GM19468 (cell line): ENCODE results near the gene ZSWIM4.

Source experiments
- ATAC-seq: cut with Tn5 transposase; IDR thresholded peaks from one replicate; pipeline ENCODE4 v1.9.1; 2021; ENCODE audit warnings: mild to moderate bottlenecking, moderate library complexity, moderate number of reproducible peaks; ENCODE audit not compliant: unreplicated experiment; ENCODE audit errors: extremely low read depth

The ZSWIM4 gene

DNA sequence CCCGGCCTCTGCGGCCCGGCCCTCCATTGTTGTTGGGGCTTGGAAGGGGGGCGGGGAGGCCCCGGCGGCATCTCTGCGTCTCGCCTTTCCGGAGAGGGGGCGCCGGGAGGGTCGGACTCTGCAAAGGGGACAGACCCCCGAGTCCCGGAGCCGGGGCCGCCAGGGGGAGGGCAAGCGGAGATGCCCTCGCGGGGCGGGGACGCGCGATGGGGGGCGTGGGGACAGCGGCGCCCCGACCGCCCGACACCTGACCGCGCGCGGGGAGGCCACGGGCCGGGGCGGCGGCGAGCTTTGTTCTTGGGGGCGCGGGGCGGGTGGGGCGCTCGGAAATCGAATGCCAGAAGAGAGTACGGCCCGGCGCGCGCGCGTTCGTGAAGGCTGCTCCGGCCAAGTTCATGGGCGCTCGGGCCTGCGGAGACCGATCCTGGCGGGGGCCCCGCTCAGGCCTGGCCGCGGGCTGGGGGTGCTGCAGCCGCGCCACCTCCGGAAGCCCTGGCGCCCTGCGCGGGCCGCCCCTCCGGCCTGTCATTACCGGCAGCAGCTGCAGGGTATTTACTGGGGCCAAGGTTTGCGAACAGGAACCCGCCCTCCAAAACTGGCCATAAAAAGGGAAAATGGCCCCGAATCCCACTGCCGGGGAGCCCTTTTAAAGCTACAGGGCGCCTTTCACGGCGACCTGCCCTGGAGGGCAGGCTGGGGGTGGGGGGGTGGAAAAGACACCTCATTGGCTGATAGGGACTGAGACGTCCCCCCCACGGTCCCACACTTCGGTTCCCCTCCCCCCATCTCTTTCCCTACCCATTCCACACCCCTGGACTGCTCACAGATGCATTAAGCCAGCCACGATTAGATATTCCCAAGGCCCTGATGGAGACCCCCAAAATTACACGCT, 70.6 kb downstream of the ZSWIM4 start:
- ATAC-seq, result no peak

DNA sequence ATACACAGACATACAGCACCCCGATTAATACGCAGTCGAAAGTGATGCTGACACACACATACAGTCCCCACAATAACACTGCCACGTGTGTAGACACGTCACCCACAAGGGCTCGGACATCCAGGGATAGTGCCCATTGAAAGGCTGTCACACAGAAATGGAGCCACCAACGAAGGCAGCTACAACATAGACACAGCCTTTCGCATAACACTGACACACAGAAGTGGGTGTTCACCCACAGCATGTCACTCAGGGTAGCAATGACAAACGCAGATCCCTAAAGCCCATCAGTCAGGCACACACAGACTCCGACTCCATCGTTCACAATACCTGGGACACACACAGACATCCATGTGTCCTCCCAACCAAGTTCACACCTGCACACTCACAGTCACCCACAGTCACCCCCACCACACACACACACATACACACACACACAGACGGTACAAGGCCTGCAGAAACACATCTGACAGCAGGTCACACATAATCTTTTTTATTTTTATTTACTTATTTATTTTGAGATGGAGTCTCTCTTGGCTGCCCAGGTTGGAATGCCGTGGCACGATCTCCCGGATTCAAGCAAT, 71.3 kb downstream of the ZSWIM4 start:
- ATAC-seq, result no peak

DNA sequence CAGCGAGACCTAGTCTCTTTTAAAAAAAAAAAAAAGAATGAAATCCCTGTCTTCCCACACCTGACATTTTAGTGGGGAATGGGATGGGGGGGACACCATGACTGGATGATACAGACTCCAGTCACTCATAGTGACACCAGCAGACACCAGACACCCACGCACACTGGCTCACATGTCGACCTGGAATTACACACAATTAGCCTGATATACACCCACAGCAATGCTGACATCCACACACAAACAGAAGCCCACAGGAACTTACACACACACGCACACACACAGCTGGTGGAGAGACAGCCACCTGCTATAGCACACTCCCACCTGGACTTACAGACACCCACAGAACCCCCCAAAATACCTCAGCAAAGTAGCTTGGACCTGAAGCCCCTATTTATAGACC, 73.4 kb downstream of the ZSWIM4 start:
- no peak for ATAC-seq

DNA sequence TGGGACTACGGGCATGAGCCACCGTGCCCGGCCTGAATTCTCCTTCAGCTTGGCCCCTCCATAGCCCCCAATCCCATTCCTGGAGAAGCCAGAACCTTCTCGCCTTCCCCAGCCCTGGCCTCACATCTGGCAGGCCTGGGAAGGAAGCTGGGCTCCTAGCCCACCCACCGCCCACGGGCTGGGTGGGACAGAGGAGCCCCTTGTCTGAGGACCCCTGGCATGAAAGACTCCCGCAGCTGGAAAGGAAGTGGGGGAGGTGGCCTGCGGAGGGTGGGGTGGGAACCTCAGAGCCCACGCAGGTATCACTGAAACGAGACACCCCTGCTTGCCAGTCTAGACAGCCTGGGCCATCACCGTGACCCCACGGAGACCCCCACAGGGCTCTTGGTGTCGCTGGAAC, 74.0 kb downstream of the ZSWIM4 start:
- no peak for ATAC-seq

DNA sequence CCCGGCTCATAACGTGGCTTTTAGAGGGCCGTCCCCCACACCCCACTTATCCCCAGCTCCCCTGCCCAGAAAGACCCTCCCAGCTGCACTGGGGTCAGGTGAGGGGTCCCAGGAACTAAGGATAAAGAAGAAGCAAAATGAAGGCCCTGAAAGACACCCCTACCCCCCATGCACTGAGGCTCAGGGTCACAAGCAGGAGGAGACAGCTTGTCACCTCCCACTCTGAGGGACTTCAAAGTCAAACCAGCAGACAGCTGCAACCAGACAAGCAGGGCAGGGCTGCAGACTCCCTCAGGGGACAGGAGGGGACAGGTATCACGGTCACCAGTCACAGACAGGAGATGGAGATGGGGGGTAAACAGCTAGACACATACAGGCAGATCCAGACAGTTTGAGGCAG, 75.6 kb downstream of the ZSWIM4 start:
- ATAC-seq, result no peak

DNA sequence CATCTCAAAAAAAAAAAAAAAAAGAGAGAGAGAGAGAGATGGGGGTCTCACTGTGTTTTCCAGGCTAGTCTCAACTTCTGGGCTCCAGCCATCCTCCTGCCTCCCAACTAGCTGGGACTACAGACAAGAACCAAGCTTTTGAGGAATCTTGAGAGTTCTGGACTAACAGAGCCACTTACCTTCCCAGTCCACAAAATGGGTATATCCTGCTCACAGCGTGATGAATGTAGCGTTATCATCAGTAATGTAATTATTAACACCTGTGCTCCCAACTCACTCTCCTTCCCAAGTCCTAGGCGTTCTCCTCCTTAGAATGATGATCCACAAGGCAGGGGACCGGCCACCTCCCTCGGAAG, 77.1 kb downstream of the ZSWIM4 start:
- ATAC-seq, result no peak

DNA sequence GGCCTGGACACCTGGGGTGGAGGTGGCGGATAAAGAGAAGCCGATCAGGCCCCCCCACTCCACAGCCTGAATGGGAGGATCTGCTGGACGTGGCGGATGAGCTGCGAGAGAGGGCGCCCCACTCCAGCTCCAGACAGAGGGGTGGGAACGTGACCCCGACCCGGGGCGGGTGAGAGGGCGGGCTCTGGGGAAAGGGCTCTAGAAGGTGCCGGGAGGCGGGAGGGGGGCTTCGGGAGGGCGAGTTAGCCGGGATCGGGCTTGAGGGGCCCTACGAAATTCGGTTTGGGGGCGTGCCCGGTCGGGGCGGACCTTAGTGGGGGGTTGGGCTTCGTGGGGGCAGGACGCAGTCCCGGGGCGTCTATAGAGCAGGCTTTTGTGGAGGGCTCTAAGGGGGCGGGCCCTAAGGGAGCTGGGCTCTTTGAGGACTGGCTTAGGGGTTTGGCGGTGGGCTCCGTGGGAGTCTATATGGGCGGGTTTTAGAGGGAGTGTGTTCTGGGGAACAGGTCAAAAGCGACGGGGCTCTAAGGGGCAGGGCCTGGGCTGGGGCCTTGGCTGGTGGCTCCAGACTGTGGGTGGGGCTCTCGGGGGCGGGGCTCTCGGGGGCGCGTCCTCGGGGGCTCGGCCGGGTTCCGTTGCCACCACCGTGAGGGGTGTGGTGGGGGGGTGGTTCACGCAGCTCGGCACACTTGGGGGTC, 77.6 kb downstream of the ZSWIM4 start:
- no peak for ATAC-seq

DNA sequence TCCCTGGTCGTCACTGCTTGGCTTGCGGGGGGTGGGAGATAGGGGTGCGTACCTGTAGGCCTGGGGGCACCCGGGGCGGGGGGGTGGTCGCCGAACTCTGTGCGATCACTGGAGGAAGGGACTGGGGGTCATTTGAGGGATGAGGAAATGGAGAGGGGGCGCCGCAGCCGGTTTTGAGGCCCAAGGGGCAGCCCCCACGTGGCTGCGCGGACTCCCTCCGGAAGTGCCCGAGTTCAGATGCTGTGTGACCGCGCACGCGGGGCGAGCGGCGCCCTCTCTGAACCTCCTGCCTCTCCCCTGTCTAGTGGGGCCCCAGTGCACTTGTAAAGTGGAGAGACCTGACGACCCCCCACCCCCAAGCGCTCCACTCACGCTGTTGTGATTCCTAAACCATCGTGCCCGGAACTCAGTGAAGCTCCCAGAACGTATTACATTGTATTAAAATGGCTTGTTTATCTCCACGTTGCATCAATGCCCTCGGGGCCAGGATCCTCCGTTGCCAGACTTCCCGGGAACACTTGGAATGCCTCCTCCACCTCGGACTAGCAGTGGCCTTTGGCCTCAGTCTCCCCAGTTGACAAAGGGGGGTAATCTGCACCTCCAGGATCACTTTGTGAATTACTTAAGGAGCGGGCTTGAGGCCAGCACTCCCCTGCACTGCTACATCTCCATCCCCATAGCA, 78.7 kb downstream of the ZSWIM4 start:
- no peak for ATAC-seq

DNA sequence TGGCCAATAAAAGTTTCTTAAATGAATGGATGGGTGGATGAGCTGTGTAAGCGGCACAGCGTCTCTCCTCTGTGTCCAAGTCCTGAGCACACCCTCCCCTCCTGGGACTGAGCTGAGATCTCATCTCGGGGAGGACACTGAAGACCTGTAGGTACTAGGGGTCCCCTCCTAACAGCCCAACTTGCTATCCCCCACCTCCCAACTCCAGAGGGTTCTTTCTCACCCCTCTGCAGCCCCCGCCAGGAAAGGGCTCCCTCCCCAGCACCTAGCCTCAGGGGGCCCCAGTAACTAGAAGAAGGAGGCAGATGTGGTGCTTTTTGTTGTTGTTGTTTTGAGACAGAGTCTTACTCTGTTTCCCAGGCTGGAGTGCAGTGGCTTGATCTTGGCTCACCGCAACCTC, 80.6 kb downstream of the ZSWIM4 start:
- ATAC-seq, result no peak

DNA sequence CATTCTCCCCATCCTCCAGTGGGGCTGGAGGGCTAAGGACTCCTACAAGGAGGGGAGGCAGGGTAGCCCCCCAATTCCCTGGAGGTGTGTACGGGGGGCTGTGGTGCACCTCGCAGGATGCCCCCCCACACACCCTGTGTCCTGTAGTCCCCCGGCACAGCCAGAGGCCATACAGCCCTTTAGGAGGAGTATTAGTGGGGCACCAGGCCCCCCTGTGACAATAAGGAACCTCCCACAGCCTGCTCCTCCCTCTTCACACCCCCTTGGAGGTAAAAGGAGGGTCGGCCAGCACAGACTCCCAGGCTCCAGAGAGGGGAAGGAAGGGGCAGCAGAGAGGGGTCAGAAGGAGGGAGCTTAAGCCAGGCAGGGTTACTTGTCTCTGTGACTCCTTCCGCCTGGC, 81.6 kb downstream of the ZSWIM4 start, which contains the start of gene NANOS3:
NANOS3 (plus strand) TSS at position 301 of the 400 bp plus-strand sequence. CDS start 115 bp downstream, outside the sequence.
- no peak for ATAC-seq

DNA sequence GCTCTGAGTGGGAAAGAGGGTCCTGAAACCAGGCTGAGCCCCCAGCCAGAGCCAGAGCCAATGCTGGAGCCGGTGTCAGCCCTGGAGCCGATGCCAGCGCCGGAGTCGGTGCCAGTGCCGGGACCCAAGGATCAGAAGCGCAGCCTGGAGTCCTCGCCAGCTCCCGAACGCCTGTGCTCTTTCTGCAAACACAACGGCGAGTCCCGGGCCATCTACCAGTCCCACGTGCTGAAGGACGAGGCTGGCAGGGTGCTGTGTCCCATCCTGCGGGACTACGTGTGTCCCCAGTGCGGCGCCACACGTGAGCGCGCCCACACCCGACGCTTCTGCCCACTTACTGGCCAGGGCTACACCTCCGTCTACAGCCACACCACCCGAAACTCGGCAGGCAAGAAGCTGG, 82.1 kb downstream of the ZSWIM4 start:
- ATAC-seq, result no peak

DNA sequence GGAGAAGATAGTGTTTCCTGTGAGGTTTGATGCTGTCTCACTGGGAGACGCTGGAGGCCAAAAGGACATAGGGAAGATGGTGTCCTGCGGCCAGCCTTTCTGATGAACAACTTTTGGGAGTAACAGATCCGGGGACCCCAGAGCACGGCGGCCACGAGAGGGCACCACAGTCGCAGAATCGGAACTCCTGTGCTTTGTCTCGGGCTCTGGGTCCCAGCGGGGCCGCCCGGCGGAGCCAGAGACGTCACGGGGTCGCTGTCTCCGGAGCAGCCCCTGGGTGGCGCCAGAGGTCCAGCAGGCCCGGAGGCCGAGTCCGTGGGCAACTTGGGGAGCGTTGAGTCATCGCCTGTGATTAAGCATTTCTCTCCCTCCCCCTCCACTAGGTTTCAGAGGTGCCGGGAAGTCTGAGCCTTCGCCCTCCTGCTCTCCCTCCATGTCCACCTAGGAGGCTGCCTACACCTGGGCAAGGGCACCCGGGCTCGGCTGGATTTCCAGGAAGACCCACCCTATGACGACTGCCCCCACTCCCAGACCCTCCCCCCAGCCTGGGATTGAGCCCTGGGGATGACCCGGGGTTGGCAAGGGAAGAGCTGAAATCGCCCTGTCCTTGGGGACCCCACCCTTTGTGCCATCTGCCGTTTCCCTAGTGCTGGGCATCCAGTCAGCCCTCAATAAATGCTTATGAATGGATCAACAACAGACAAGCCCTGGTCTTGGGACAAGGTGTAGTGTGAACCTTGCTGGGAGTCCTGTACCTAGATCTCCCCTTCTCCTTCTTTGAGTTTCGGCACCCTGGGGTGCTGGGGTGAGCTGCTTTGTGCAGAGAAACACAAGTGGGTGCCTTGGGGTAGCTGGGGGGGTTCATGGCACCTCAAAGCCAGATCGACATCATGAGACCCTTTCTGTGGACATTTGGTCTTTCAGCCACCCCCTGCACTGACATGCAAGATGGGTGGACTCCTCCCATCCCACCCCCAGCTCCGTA, 85.1 kb downstream of the ZSWIM4 start:
- ATAC-seq, result peak; percentile 84

DNA sequence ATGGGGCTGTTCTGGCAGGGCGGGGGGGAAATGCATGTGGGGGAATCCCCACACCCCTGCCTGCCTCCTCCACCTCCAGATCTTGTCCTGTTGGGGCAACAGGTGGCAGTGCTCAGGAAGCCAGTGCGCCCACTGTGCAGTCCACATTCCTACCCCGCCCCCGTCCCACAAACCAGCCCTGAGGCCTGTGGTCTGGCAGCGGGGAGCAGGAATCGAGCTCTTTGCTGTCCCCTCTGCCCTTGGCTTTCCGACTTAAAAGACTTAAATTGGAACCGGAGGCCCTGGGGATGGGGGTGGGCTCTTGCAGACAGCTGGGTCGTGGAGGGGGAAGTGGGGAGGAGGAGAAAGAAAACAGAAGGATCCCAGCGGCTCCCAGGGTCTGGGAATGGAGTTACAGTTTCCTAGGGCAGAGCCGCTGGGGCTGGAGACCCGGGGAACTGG, 86.0 kb downstream of the ZSWIM4 start:
- ATAC-seq, result no peak
